Esophagus squamous epithelium (tissue), 5 donors: ENCODE measurements around the gene ZNF451. TPM values are rescaled to one million over a fixed set of nuclear protein-coding genes. Genes with fewer than 3 reads are reported as not detected.
"Not testable (repeated sequence)": the region's sequence is repeated elsewhere in the genome, so short reads cannot be mapped to it uniquely, and the experiment has no call there.

ENCODE experiments used
- DNase-seq: peaks from one replicate; lab custom pipeline; 2025; lab: John Stamatoyannopoulos, UW
- H3K27ac ChIP-seq, 4 donors: fragments of 200-600 bp; sonication (generic); one replicate each; pipeline ENCODE4 v1.5.1; 2016 to 2019; ENCODE audit warnings: mild to moderate bottlenecking in 1 of 4
- H3K27me3 ChIP-seq, 4 donors: fragments of 200-600 bp; sonication (generic); 1 replicate in 3 of 4; 2 replicates in 1 of 4; pipeline versions ENCODE4 v1.5.1 to v1.6.0; 2017 to 2021; ENCODE audit warnings: antibody characterized with exemption in 1 of 4
- H3K36me3 ChIP-seq, 3 donors: fragments of 200-600 bp; sonication (generic); one replicate each; pipeline ENCODE4 v1.5.1; 2016 to 2019
- H3K4me1 ChIP-seq, 3 donors: fragments of 200-600 bp; sonication (generic); one replicate each; pipeline ENCODE4 v1.5.1; 2017 to 2019
- H3K4me3 ChIP-seq, 4 donors: fragments of 200-600 bp; sonication (generic); 1 replicate in 3 of 4; 2 replicates in 1 of 4; pipeline ENCODE4 v1.5.1; 2016 to 2019; ENCODE audit warnings: mild to moderate bottlenecking in 2 of 4, moderate library complexity in 1 of 4
- H3K9me3 ChIP-seq, 3 donors: fragments of 200-600 bp; sonication (generic); one replicate each; pipeline ENCODE4 v1.5.1; 2016 to 2019
- CTCF ChIP-seq, 6 experiments: fragments of 450-650 bp in 4 of 6; fragments of 200-600 bp in 2 of 6; sonication (generic) in 2 of 6; IDR thresholded peaks; one replicate each; pipeline ENCODE4 v1.5.1; 2016 to 2019; ENCODE audit warnings: antibody characterized with exemption in 6 of 6, mild to moderate bottlenecking in 4 of 6, moderate library complexity in 4 of 6
- POLR2A ChIP-seq, 4 donors: fragments of 450-650 bp; IDR thresholded peaks; one replicate each; pipeline ENCODE4 v1.6.1; 2017; ENCODE audit warnings: antibody characterized with exemption in 4 of 4, mild to moderate bottlenecking in 4 of 4, moderate library complexity in 3 of 4
- WGBS, 2 donors: methylation state at CpG; one replicate each; pipeline ENCODE4 v1.1.5; 2018; 5-methylcytosine and 5-hydroxymethylcytosine counted together
- intact Hi-C: fragments of 100-400 bp; cut with DNase I; formaldehyde crosslinking; loops from one replicate; pipeline ENCODE4 v1.15.0; 2022
- total RNA-seq, 4 donors: library from RNA; depleted of rRNA; stranded (reverse); fragments of >200 nt; gene quantifications; one replicate each; pipeline ENCODE4 v1.1.0, GENCODE V29; 2016
- donor health status: DM: yes; HTN: yes; CAD: no.

ZNF451 gene
- total RNA-seq, 4 donors from 2014 or later: 21.5 to 52.5 (median 29.5) TPM

- no peak for DNase-seq
- no peak overlapping the region for H3K27ac ChIP-seq
- no peak overlapping the region for H3K4me3 ChIP-seq
- TF ChIP-seq POLR2A (IDR thresholded peaks at IDR 0.05) (no peak), CTCF (IDR thresholded peaks at IDR 0.05) (no peak)
- H3K36me3 ChIP-seq: no peaks in the 10 kb centered on the region
- 66 to 84% methylated on average over 2 of the region's 2 CpGs for WGBS, 2 donors
- no peaks in the 10 kb centered on the region for H3K9me3 ChIP-seq
- H3K27me3 ChIP-seq: no peaks in the 10 kb centered on the region
- peaks cover 0 to 7% (median 0%) of the 10 kb centered on the region in 3 donors for H3K4me1 ChIP-seq
- intact Hi-C loops: no loop called here
Measured at GRCh38 chr6:57085471-57085870, 4.5 kb upstream of the ZNF451 start.

GRCh38 chr6:57086843-57087242 lies 3.1 kb upstream of the ZNF451 start:
- TF ChIP-seq POLR2A (IDR thresholded peaks at IDR 0.05) (no peak), CTCF (IDR thresholded peaks at IDR 0.05) (no peak)
- Histone ChIP-seq H3K4me1 (peaks cover 0 to 13% (median 5%) of the 10 kb centered on the region in 3 donors), H3K27me3 (no peaks in the 10 kb centered on the region), H3K4me3 (no peak overlapping the region), H3K36me3 (peaks cover 0 to 5% (median 0%) of the 10 kb centered on the region in 3 donors), H3K9me3 (no peaks in the 10 kb centered on the region), H3K27ac (no peak overlapping the region)
- WGBS, 2 donors: 91 to 95% methylated on average over 1 of the region's 1 CpG
- no peak for DNase-seq
- intact Hi-C loops: no loop called here

DNA sequence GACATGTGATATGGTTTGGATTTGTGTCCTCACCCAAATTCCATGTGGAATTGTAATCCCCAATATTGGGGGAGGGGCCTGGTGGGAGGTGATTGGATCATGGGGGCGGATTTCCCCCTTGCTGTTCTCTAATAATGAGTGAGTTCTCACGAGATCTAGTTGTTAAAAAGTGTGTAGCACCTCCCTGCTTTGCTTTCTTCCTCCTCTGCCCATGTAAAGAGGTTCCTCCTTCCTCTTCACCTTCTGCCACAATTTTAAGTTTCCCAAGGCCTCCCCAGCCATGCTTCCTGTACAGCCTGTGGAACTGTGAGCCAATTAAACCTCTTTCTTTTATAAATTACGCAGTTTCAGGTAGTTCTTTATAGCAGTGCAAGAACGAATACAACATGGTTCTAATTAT lies 2.1 kb upstream of the ZNF451 start:
- TF ChIP-seq POLR2A (IDR thresholded peaks at IDR 0.05) (no peak), CTCF (IDR thresholded peaks at IDR 0.05) (no peak)
- Histone ChIP-seq H3K27ac (no peak overlapping the region), H3K36me3 (peaks cover 0 to 5% (median 0%) of the 10 kb centered on the region in 3 donors), H3K9me3 (no peaks in the 10 kb centered on the region), H3K4me3 (no peak overlapping the region), H3K4me1 (peaks cover 0 to 24% (median 10%) of the 10 kb centered on the region in 3 donors), H3K27me3 (no peaks in the 10 kb centered on the region)
- intact Hi-C loops: no loop called here
- no peak for DNase-seq
- WGBS, 2 donors: 68 to 81% methylated on average over 4 of the region's 4 CpGs

- 49 to 58% methylated on average over 3 of the region's 3 CpGs for WGBS, 2 donors
- no peak for DNase-seq
- Histone ChIP-seq H3K9me3 (no peaks in the 10 kb centered on the region), H3K27me3 (no peaks in the 10 kb centered on the region), H3K4me1 (peaks cover 0 to 37% (median 10%) of the 10 kb centered on the region in 3 donors), H3K36me3 (peaks cover 0 to 5% (median 0%) of the 10 kb centered on the region in 3 donors), H3K4me3 (peak overlapping the region; percentile 45 to 68 (median 60)), H3K27ac (peak overlapping the region in 3 of 4 donors; percentile 84 to 90 (median 85))
- TF ChIP-seq POLR2A (IDR thresholded peaks at IDR 0.05) (no peak), CTCF (IDR thresholded peaks at IDR 0.05) (no peak)
- intact Hi-C loops: no loop called here
Measured at GRCh38 chr6:57089265-57089664, 723 bp upstream of the ZNF451 start.

- intact Hi-C loops, H3K36me3 ChIP-seq, H3K27me3 ChIP-seq, DNase-seq, H3K9me3 ChIP-seq: not testable (repeated sequence)
- Histone ChIP-seq H3K4me3 (peak overlapping the region in 3 of 4 donors; percentile 45 to 60 (median 60)), H3K4me1 (peaks cover 0 to 49% (median 10%) of the 10 kb centered on the region in 3 donors), H3K27ac (peak overlapping the region in 3 of 4 donors; percentile 84 to 90 (median 85))
- WGBS, 2 donors: no CpG with 5 or more reads among the region's 27 CpGs
Measured at GRCh38 chr6:57090458-57091067, 575 bp downstream of the ZNF451 start.

GRCh38 chr6:57091375-57091774 lies 1.4 kb downstream of the ZNF451 start:
- Histone ChIP-seq H3K4me1 (peaks cover 0 to 49% (median 10%) of the 10 kb centered on the region in 3 donors), H3K36me3 (peaks cover 0 to 11% (median 0%) of the 10 kb centered on the region in 3 donors)
- H3K27me3 ChIP-seq, intact Hi-C loops, H3K27ac ChIP-seq, H3K9me3 ChIP-seq, DNase-seq, H3K4me3 ChIP-seq: not testable (repeated sequence)
- WGBS, 2 donors: 86 to 93% methylated on average over 5 to 7 of the region's 7 CpGs
